ENCODE data around the gene CCDC142.

The CCDC142 gene

GRCh38 chr2:74440378-74441169 lies 42.2 kb downstream of the CCDC142 start:
- peak; percentile 55 to 82 for DNase-seq

DNA sequence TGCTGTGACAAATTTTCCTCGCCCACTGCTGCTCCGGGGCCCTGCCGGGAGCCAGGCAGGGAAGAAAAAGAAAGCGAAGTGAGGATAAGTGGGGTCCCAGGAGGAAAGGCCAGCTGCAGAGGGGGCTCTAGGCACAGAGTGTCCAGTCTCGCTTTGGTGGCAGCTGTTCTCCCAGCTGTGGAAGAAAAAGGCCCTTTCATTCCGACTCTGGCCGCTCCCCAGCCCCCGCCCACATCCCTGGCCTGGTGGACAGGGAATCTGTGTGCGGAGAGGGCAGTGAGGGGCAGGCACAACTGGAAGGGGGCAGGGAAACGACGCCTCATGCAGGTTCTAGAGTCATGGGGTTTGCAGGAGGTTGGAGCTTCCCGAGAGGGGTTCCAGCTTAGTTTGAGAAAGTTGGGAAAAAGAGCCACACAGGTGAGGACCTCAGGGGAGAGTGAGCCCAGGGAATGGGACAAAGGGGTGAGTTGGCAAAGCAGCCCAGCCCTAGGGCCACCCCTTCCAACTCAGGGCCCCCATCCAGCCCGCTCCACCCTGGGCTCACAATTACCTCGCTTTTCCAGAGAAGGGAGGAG lies 42.9 kb downstream of the CCDC142 start:
- DNase-seq: peak in 1 of 2 experiments; percentile 13

GRCh38 chr2:74439373-74439772 lies 43.4 kb downstream of the CCDC142 start:
- no peak for DNase-seq

DNA sequence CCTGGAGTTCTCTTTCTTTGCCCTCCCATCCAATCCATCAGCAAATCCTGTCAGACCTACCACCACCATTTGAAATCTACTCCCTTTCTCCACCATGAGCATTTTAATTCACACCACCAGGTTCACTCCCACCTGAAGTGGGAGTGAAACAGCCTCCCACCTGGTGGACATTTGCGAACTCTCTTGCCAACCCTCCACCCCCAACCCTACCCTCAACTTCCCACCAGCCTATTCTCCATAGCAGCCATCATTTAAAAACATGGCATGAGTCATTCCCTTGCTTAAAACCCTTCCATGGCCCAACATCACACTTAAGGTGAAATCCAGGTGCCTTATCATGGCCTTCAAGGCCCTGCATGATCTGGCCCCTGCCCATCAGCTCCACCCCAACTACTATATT lies 44.5 kb downstream of the CCDC142 start:
- DNase-seq: no peak

DNA sequence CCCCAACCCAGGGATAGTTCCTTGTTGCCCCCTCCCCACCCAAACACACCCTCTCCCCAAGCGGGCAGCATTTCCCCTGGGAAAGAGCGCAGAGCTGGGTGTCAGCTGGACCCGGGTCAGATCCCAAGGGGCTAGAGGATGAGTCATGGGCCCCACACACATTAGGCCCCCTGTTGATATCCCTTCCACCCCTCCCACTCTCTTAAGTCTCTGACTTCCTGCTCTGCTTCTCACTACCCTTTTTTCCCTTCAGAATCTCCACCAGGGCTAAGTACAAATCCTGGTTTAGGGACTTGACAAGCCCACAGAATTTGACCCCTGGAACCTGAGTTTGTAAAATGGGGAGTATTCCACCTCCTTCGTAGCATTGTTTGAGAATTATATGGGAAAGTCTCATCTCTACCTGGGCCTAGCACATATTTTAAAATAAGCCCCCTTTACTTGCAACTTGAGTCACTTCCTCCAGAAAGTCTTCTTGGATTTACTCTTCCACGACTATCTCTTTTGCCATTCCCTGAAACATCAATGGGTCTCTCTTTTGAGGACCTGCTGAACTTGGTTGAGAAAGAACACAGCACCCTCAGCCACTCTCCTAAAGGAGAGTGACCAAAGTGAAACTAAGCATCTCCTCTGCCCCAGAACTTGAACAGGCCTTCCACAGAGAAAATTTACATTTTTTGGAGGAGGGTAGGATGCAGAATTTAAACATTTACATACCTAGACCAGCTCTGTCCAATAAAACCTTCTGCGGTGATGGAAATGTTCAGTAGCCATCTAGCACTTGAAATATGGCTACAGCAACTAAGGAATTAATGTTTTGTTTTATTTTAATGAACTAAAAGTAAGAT lies 45.7 kb downstream of the CCDC142 start:
- DNase-seq: no peak

DNA sequence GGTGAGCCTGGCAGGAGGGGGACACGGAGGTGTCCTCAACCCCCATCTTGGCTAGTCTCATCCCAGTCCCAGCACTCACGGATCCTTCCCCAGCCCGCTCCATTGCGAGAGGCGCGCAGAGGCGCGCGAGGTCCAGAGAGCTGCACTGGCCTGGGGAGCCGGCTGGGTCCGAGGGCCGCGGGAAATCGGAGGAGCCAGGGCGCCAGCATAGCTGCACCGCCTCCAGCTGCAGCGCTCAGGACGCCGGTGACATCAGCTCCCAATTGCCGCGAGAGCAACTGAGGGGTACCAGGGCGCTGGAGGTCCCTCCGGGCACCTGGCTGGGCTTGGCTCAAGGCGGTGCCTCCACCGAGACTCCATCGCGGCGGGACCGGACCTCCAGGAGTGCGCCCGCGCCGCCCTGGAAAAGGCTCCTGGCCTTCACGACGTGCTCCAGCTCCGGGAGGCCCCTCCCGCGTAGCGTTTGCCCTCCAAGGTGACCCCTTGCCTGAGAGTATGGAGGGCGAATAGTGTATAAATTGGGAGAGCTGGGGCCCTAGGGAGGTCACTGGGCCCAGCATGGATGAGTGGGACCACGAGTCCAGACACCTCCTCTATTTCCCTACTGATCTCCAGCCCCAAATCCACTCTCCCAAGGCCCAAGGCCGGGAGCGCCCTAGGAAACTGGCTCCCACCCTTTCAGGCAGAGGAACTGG lies 46.5 kb downstream of the CCDC142 start:
- DNase-seq: no peak

DNA sequence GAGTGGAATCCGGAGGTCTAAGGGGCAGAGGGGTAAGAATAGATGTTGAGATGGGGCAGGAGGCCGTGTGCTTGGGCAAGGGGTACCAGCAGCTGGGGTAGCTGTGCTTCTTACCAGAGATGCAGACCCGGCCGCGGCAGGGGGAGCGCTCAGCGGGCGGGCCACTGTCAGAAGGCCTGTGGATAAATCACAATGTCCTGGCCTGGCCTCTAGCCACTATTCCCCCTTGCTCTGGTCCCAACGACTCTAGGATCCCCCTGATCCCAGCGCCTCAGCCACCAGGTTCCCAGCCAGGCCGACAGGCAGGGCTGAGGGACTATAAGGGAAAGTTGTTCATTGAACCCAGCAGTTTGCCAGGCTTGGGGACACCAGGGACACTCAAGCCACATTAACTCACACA lies 52.3 kb downstream of the CCDC142 start:
- no peak for DNase-seq

DNA sequence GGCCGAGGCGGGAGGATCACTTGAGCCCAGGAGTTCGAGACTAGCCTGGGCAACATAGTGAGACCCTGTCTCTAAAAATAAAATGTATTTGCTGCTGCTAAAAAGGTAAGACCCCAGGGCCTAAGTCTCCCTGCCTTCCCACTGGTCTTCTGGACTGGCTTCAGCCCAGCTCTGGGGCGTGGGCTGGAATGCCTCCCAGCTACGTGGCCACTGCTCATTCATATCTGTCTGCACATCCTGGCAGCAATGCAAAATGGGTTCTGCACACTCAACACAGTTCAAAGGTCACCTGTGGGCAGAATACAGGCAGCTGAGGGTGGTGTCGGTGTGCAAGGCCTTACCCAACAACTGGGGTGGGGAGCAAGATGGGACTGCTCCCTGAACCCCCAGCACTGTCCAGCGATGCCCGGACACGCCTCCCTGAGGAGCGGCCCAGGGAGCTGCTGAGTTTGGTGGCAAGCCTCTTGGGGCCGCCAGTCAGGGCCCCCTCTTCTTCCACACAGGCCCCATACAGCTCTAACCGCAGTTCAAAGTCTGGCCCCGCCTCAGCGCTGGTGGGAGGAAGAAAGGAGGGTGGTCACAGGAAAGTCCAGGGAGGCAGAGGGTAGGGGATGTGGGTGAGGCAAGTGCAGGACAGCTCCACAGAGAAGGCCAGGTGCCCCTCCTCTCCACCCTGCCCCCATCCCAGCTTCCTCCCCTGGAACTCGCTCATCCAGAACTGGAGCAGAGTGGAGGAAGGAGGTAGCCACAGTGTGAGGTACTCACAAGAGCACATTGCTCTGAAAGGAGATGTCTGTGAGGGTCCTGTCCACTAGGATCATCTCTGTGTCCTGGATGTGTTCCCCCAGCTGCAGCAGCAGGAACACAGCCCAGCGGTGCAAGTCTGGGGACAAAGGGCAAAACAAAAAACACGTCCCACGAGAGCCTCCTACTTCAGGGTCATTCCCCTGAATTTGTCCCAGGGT lies 53.0 kb downstream of the CCDC142 start:
- no peak for DNase-seq

DNA sequence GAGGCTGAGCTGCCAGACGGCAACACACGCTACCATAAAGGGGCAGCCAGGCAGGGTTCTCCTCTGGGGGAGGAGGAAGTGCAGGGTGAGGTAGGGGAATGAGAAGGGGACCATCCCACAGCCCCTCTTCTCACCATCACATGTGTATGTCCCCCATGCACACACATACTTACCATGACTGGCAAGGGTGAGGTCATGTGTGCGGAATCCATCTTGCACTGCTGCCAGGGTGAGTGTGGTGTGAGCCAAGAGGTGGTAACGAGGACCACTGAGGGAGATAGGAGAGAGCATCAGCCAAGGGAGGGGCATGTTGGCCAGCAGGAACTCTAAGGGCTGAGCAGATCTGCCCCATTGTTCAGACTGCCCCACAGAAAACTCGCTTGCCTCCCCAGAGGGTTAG lies 54.1 kb downstream of the CCDC142 start:
- no peak for DNase-seq

DNA sequence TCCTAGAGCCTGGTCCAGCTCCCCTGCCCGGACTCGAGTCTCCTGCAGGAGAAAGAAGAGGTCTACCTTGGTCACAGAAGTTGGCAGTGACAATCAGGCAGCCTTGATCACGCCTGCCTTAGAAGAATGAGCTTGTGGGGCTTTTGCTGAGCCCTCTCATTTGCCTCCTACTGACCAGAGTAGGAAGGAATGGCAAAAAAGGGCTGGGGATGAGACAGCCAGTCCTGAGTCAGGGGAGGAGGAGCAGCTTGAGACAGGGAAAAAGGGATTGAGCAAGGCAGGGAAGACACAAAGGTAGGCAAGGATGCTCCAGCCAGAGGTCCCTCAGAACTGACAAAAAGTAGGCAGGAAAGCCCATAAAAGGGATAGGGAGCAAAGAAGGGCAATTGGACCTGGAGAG lies 55.2 kb downstream of the CCDC142 start:
- DNase-seq: no peak

- no peak for DNase-seq
Measured at GRCh38 chr2:74426181-74426758, 56.5 kb downstream of the CCDC142 start.

DNA sequence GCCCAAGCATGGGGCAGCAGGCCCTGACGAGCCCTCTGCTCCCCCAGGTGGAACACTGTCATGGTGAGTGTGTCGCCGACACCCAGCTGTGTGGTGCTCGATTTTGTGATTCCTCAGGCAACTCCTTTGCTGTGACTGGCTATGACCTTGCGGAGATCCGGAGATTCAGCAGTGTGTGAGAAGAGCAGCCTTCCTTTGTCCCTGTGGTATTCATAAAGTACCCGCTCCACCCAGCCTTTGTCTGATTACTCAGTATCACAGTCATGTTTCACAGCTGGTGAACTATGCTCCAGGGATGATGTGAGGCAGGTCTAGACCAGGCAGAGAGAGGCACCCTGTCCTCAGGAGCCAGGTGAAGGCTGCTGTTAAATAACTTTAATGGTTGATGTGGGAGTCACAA lies 57.3 kb downstream of the CCDC142 start:
- DNase-seq: no peak

GRCh38 chr2:74424995-74425406 lies 57.8 kb downstream of the CCDC142 start:
- no peak for DNase-seq

DNA sequence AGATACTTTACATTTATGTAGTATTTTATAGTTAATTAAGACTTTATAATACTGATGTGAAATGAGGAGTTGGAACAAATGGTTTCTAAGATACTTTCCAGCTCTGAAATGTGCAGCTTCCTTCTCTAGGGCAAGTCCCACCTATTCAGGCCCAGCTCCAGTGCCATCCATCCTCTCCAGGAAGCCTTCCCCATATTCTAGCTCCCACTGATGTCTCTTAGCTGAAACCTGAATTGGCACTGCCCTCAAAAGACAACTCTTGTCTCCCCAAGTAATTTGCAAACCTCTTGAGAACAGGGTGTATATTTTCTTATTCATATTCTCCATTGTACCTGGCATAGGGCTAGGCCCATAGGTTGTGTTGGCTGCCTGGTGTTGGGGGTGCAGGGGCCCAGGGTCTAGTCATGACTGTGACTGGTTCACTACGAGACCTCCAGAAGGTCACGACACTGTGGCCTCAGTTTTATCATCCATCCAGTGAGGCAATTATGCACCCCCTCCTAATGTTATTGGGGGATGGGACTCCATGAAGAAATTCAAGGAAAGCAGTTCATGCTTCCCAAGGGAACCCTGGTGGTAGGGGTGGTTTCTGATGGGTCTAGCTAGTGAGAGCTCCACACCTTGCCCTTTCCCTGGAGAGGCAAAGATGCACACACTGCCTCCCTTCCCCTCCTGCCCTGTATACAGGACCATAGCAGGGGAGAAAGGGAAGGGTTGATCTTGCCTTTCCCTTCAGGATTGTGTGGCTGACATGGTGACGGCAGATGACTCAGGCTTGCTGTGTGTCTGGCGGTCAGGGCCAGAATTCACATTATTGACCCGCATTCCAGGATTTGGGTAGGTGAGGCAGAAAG lies 58.4 kb downstream of the CCDC142 start:
- no peak for DNase-seq

Data from SHP77 (cell line).